NCI-H524 treated with DMSO at 0.1 percent for 48 hours (cell line): Measurements from ENCODE around the gene INSIG1.

Experiments
- DNase-seq: peaks from one replicate; lab custom pipeline; 2025; lab: John Stamatoyannopoulos, UW

INSIG1 gene

GRCh38 chr7:155266440-155266839, 31.2 kb upstream of the INSIG1 start:
- no peak for DNase-seq

GRCh38 chr7:155267023-155267422, 30.7 kb upstream of the INSIG1 start:
- no peak for DNase-seq

- no peak for DNase-seq
Measured at GRCh38 chr7:155267436-155267835, 30.2 kb upstream of the INSIG1 start.

GRCh38 chr7:155268211-155268610, 29.5 kb upstream of the INSIG1 start:
- no peak for DNase-seq

GRCh38 chr7:155268921-155269650, 28.6 kb upstream of the INSIG1 start:
- no peak for DNase-seq

GRCh38 chr7:155269766-155270585, 27.7 kb upstream of the INSIG1 start:
- DNase-seq, result no peak

- no peak for DNase-seq
Measured at GRCh38 chr7:155270861-155271260, 26.8 kb upstream of the INSIG1 start.

- DNase-seq, result no peak
Measured at GRCh38 chr7:155274633-155275355, 22.9 kb upstream of the INSIG1 start.

GRCh38 chr7:155276042-155276799, 21.5 kb upstream of the INSIG1 start:
- DNase-seq, result no peak

- no peak for DNase-seq
Measured at GRCh38 chr7:155276800-155277375, 20.8 kb upstream of the INSIG1 start.

- DNase-seq, result no peak
Measured at GRCh38 chr7:155277385-155277994, 20.2 kb upstream of the INSIG1 start.

- DNase-seq, result no peak
Measured at GRCh38 chr7:155278921-155279320, 18.8 kb upstream of the INSIG1 start.

GRCh38 chr7:155279787-155280445, 17.8 kb upstream of the INSIG1 start:
- no peak for DNase-seq

GRCh38 chr7:155280446-155281397, 17.0 kb upstream of the INSIG1 start:
- DNase-seq, result no peak

- no peak for DNase-seq
Measured at GRCh38 chr7:155281398-155281969, 16.2 kb upstream of the INSIG1 start.

GRCh38 chr7:155282671-155283070, 15.0 kb upstream of the INSIG1 start:
- DNase-seq, result no peak

- no peak for DNase-seq
Measured at GRCh38 chr7:155283565-155284194, 14.0 kb upstream of the INSIG1 start.

GRCh38 chr7:155284496-155285274, 13.0 kb upstream of the INSIG1 start:
- DNase-seq, result no peak
